DMS79 (cell line): ENCODE measurements around the gene ANKRD28.
"Not testable (repeated sequence)": the region's sequence is repeated elsewhere in the genome, so short reads cannot be mapped to it uniquely, and the experiment has no call there.

ENCODE experiments used
- DNase-seq: peaks from one replicate; lab custom pipeline; 2025; lab: John Stamatoyannopoulos, UW

Gene ANKRD28

DNA sequence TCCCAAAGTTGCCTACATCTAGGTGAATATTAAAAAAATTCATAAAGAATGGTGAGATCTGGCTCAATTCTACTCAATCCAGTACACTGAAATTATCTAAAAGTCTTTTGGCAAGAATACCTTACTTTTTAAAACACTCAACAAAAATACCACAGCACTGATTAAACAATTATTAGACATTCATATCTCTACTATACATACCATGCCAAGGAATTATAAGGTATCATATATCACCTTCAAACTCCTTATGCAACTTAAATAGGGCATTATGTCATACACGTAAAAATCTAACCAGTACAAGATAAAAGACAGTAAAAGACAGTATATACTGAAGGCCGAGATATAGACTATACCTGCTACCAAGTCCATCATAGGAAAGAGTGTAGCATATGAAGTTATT is 6.1 kb upstream of the ANKRD28 start:
- DNase-seq = no peak

DNA sequence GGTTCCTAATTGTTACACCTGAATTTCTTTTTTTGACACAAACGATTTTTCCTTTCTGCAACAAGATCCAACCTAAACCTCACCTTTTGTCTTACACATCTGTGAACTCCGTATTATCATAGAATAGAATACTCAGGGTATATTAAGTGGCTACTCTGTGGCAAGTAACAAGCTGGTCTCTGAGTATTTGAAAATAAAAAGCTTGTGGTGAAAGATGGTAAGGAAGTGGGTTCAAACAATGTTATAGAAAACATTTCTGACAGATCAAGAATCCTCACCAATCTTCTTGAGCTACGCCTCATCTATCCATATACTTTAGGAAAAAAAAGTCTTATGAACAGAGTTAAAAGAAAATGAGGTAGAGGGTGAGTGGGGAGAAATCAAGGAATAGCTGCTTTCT is 3.5 kb upstream of the ANKRD28 start:
- no peak for DNase-seq

DNA sequence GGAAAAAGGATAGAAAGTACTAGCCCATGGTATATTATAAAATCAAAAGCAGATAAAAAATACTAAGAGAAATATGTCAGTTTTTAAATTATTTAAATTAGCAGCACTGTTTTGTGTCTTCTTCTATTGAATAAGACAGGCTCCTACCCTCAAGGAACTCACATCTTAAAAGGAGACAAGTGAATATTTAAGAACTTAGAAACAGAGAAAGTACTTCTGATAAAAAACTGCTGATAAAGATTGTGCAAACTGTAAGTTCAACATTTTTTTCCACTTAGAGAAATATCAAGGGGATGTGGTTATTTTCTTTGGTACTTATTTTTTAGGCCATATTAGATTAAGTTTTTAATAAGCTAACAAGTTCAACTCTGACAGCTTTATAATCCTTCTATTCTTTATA is 3.0 kb upstream of the ANKRD28 start:
- DNase-seq = no peak

DNA sequence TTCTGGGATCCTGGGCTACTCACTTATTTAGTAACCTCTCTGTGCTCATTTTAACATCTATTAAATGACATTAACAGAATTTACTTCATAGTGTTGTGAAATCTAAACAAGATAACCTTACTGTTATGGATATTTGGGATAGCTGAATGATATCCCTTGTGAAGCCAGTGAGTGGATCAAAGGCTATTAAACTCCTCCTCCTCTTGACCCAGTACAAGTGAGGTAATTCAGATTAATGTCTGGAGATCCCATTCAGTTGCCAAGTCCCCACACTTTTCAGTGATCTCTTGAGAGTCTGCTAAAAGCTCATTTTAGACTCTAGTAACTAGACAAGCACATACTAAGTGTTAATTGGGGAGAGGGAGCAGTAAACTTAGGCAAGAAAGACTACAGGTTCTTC is 2.5 kb upstream of the ANKRD28 start:
- DNase-seq = no peak

DNA sequence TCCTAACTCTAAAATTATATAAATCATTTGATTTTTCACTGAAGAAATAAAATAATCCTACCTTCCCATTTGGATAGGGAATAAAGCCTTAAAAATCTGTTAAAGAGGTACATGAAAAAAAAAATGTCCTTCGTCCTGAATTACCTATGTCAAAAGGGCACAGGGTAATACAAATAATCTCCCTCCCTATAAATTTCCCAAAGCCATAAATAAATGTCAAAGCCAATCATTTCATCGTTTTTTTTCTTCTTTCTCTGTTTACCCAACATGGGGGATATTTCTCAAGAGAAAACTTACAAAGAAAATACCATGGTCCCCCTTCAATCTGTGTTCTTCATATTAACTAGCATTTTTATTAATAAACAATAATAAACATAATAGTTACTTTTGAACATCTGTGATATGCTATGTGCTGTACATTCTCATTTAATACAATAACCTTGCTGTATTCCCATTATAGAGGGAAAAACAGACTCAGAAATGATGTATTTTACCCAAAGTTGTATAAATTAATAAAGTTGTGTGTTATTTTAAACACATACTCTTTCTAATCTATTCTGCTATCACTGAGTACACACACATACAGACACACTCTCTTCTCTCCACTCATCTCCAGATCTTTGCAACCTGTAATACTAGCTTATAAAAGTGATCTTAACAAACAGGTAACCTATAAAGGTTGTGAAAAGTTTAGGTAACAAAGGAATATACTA is 910 bp upstream of the ANKRD28 start:
- no peak for DNase-seq

DNA sequence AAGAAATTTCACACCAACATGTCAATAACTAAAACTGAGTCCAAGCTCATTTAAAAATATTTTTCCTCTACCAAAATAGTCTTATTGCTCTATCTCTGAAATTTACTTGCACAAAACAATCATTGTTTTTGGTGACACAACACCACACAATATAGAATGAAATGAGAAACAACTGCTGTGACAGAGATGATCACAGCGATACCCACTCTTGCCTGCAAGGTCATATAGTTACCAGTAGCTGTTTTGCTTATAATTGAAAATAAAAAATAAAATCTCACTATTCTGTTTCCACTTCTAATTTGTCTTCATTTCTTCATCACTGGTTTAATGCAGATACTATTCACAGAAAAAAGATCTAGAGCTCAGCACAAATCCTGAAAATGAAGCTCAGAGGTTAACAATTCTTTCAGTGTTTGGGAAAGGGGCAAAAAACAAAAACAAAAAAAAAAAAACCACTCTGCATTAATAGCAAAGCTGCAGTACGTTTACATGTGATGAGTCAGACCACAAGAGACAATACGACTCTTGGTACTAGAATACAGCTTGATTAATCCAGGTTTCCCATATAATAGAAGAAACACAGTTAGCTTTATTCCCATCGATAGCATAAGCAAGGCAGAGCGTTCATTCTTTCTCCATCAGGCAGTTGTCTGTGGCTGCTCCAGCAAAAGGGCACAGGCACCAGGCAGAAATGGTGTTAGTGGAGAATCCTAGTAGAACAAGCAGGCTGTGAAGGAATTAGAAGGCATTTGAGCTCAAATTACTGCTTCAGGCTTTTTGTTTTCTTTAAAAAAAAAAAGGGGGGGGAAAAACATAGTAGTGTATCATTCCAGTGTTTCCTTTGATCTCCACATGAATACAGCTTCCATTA is 773 bp downstream of the ANKRD28 start:
- no peak for DNase-seq

DNA sequence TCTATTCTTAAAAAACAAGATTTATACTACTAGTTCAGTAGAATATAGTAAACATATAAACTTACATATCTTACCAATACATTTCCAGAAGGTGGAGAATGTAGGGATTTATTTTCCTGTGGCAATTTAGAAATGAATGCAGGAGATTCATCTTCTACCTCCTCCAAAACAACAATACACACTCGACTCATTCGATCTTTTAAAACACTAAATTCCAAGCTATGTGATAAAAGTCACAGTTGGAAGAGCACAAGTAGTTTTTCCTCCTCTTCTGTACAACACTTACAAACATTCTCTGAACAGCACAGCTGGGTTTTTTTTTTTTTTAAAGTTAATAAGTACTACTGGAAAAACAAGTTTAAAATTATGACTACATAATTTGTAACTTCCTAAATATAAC is 1.4 kb downstream of the ANKRD28 start:
- DNase-seq = no peak

DNA sequence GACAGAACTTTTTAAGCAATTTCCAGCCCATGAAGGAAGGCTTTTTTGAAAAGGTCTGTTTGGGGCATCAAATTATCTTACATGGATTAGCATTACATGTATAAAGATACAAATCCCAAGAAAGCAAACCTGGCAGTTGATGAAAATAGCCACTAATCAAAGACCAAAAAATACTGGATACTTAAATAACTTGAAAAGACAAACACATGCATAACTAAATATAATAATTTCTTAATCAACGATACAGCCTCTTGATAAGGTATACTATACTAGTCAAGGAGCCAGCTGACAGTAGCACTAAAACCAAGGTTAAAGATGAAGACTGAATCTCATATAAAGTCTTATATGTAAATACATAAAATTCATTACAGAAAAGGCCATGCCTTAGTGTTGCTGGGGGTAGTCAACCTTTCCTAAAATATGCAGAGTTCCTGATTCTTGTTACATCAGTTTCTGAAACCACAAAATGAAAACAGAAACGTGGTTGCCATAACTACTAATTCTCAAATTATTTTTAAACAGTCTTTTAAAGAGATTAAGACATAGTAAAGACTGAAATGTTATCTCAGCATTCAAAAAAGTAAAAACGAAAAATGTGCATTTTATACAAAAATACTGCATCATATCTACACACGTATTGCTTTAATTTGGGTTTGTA is 2.0 kb downstream of the ANKRD28 start:
- no peak for DNase-seq

DNA sequence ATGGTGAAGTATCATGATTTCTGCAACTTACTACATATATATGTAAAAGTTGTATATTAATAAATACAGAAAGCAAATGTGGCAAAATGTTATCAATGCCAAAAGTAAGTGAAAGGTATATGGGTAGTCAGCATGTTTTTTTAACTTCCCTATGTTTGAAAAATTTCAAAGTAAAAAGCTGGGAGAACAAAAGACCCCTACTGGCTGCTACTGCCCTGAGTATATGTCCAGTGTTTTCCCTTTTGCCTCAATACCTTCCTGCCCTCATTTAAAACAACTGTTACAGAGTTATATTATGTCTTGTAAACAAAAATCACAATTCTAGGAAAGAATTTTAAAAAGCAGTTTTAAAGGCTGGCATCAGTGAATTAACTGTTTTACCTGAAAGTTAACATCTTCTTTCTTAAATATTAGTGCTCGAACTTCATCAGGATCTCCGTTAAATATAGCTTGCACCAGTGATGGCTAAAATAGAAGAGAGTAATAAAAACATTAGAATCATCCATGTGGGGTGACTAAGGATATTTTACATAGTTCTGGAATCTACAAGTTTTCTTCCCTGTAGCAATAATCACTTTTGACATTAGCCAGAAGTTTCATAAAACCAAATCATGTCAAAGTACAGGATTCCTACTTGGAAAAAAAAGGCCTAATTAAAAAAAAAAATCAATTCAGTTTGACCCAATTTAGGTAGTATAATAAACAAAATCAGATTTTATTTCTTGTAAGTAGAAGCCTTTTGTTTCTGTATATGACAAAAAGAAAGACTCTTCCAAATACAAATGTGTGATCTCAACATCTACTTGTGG is 2.7 kb downstream of the ANKRD28 start:
- no peak for DNase-seq

DNA sequence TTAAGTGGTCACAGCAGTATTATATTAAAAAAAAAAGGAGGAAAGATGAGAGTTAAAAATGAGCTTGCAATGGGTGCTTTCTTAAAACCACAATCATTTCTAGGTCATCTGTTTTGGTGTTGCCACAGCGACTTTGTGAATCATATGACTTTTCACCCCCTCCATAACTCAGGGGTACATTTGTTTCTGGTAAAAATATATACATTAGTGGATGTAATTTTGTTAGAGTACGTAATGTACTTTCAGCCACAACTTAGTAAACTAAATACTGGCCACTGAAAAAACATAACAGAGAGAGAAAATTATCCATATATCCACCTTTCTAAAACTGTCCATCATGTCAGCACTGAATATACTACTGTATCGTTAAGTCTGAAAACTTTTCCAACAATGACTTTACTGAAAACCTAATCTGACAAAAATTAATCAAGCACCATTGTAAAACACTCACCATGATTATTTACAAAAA is 3.4 kb downstream of the ANKRD28 start:
- DNase-seq = no peak

DNA sequence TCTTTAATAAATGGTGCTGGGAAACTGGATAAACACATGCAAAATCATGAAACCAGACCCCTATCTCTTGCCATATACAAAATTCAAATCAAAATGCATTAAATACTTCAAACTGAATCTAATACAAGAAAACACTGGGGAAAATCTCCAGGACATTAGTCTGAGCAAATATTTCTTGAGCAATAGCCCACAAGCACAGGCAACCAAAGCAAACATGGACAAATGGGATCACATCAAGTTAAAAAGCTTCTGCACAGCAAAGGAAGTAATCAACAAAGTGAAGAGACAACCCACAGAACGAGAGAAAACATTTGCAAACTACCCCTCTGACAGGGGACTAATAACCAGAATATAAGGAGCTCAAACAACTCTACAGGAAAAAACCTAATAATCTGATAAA is 6.3 kb downstream of the ANKRD28 start:
- DNase-seq = no peak

DNA sequence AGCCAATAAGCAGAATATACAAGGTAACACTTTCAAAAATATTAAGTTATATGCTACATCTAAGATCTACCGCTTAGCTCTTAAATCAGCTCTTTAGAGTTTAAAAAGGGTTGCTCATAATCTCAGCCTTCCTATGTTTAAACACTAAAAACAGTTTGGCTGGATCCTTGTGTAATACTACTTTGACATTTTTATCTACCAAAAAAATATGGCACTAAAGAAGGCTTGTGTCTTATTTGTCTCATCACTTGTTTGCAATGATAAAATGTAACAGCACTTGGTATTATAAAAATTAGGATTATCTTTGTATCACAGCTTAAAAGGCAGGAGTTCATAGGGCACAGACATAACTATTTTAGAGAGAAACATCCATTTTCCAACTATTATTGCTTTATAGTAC is 9.8 kb downstream of the ANKRD28 start:
- DNase-seq = no peak

DNA sequence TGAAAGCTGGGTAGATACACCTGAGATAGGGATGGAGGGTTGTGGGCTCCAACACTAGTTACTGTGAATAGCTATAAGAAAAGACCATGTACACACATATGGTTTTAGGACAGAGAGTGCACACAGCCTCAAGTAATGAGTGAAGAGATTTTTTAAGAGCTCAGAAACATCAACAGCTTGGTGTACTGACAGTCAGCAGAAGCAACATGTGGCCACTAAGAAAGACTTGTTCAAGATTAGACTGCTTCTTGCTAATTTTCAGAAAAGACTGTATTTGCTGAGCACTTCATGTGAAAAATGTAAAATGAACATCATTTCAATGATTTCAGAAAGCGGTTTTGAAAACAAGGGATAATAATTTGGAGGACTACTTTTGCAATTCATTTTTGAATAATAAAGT is 10.3 kb downstream of the ANKRD28 start:
- DNase-seq = no peak

DNA sequence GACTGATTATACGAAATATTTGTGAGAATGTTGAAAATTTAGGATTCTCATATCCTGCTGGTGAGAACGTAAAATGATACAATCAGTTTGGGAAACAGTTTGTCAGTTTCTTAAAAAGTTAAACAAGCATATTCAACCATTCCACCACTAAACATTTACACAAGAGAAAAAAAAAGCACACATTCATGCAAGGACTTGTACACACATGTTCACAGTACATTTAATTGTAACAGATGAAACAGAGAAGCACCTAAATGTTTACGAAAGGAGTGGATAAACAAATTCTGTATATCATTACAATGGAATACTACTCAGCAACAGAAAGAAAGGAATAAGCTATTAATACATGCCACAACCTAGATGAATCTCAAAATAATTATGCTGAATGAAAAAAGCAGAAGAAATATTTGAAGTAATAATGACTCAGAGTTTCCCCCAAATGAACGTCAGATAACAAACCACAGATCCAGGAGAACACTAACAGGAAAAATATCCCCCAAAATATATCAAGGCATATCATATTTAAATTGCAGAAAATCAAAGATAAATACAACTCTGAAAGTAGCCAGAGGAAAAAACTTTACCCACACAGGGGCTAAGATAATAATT is 14.3 kb downstream of the ANKRD28 start:
- no peak for DNase-seq

DNA sequence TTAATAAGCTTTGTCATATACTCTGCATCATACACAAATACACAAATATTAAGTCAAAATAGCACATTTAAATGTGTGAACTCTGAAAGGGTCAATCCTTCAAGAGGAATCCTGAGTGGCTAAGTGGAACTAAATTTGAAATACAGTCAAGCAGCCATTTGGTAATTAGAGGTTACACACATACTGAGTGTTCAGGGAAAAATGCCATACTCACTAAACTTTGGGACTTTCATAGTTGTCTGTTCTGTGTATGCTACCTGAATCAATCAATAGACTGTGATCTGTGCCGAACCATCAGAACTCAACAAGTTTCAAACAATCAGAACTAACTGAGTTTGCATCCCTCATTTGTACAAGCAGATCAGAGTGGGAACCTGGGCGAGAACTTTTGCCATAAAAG is 15.3 kb downstream of the ANKRD28 start:
- no peak for DNase-seq

DNA sequence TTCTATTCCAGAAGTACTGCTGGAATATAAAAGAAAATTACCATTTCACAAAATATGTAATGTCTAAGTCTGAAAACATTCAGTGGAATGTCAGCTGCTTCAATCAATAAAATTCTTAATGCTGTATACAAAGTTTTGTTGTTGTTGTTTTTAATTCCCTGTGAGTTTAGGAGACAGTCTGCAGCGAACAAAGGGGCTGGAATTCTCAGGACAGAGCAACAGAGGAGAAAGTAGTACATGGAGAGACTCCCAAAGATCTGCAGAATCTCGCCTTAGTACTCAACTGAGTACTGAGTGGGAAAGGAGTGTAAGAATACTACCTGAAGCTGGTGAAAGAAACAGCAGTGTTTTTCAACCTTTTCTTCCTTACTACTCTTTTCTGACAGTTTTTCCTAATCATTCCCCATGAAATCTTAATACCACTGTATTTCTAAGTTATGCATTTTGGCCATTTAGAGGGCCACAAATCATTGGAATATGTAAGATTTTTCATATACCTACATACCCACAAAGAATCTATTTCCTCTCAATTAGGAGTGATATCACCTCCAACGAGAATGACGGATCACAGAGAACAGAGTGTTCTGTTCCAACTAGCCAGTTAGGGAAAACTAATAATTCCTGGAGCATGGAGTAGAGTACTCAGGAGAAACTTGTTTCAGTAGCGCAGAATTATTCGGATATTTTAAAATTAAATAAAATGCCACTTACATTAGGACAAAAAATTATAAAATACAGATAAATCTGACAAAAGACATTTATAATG is 16.0 kb downstream of the ANKRD28 start:
- no peak for DNase-seq

DNA sequence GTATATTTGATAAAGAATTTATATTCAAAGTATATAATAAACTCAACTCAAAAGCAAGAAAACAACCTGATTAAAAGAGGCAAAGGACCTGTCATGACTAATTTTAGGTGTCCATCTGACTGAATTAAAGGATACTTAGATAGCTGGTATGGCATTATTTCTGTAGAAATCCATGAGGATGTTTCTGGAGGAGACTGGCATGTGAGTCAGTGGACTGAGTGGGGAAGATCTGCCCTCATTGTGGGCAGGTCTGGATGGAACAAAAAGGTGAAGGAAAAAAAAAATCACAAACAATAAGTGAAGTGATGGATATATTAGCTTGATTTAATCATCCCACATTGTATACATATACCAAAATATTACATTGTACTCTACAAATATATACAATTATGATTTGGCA is 16.6 kb downstream of the ANKRD28 start:
- no peak for DNase-seq

DNA sequence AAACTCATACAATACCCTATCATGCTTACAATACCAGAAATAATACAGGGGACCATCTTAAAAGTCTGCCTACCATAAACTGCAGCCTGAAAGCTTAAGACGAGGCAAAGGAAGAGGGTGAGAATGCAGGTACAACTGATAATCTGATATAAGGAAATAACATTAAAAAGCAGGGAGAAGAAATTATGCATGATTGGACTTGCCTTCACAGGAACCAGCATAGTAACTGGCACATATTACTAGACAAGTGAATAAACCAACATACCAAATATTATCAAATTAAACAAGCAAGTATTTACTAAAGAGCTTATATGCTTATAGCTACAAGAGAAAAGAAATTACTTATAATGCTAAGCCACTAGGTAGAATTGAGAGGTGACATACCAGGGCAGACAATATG is 18.7 kb downstream of the ANKRD28 start:
- no peak for DNase-seq

DNA sequence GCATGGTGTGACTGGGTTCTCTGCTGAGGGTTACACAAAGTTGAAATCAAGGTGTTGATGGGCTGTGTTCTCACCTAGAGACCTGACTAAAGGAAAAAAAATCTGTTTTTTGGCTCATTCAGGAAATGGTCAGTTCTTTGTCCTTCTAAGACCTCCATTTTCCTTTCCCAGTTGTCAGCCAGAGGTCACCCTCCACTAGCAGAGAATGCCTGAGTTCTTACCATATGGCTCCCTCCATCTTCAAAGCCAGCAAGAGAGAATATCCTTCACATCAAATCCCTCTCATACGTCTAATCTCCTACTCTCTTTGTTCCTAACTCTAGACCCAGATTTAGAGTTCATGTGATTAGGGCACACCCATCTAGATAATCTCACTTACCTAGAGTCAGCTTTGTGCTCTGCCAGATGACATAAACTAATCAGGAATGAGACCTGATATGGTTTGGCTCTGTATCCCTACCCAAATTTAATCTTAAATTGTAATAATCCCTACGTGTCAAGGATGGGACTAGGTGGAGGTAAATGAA is 19.4 kb downstream of the ANKRD28 start:
- no peak for DNase-seq

DNA sequence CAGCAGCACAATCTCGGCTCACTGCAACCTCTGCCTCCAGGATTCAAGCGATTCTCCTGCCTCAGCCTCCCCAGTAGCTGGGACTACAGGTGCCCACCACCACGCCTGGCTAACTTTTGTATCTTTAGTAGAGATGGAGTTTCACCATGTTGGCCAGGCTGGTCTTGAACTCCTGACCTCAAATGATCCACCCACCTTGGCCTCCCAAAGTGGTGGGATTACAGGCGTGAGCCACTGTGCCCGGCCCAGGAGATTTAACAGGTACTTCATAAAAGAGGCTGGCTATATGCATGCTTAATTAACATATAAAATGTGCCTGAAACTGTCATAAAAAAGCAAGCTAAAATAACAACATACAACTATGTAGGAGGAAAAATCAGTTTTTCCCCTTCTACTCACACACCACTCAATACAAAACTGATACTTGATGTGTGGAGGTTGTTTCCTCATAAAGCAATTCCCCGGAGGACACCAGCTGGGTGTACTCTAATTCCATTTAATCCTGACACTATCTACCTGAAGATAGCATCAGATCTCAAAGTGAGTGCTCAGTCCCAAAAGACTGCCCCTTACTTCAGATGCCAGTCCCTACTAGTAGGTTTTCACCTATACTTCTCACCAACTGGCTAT is 22.7 kb downstream of the ANKRD28 start:
- not testable (repeated sequence) for DNase-seq
